Panc1 (cell line): ENCODE results near the gene IL10.

Source experiments
- CTCF ChIP-seq: fragments of 450-650 bp; IDR thresholded peaks from 2 replicates; pipeline ENCODE4 v1.5.1; 2017; ENCODE audit warnings: mild to moderate bottlenecking
- POLR2AphosphoS5 ChIP-seq: IDR thresholded peaks from 2 replicates; pipeline ENCODE4 v1.6.1; 2012; ENCODE audit warnings: mild to moderate bottlenecking, low read depth, low read length, moderate library complexity
- REST ChIP-seq, 2 experiments: IDR thresholded peaks; 2 replicates each; pipeline ENCODE4 v1.6.1; 2011 to 2012; ENCODE audit warnings: low read depth in 2 of 2, control low read depth in 1 of 2, low read length in 1 of 2, mild to moderate bottlenecking in 1 of 2, moderate library complexity in 1 of 2; ENCODE audit not compliant: insufficient read depth in 1 of 2
- TCF7L2 ChIP-seq: IDR thresholded peaks from 2 replicates; pipeline ENCODE4 v1.6.1; 2011; ENCODE audit warnings: mild to moderate bottlenecking, low read depth, low read length, inconsistent platforms

- no peak for TF ChIP-seq CTCF
- TF ChIP-seq REST (IDR thresholded peaks at IDR 0.05; ENCODE audit: insufficient read depth in 1 of 2, low read depth in 2 of 2, low read length in 1 of 2): no peak
- no peak for TF ChIP-seq POLR2AphosphoS5
- no peak for TF ChIP-seq TCF7L2
Observed at GRCh38 chr1:206719169-206719839, 53.0 kb downstream of the IL10 start.
